NCI-H526 treated with DMSO at 0.1 percent for 48 hours (cell line): ENCODE results near the gene ZNF217.
"Not testable (repeated sequence)": the region's sequence is repeated elsewhere in the genome, so short reads cannot be mapped to it uniquely, and the experiment has no call there.

Source experiments
- DNase-seq: peaks from one replicate; lab custom pipeline; 2025; lab: John Stamatoyannopoulos, UW

The ZNF217 gene

GRCh38 chr20:53527196-53527595 lies 66.4 kb downstream of the ZNF217 start:
- DNase-seq: no peak

GRCh38 chr20:53524589-53525312 lies 68.9 kb downstream of the ZNF217 start:
- DNase-seq: no peak

DNA sequence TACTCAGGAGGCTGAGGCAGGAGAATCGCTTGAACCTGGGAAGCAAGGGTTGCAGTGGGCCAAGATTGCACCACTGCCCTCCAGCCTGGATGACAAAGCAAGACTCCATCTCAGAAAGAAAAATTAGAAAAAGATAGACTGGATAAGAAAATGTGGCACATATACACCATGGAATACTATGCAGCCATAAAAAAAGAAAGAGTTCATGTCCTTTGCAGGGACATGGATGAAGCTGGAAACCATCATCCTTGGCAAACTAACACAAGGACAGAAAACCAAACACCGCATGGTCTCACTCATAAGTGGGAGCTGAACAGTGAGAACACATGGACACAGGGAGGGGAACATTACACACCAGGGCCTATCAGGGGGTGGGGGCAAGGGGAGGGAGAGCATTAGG lies 70.0 kb downstream of the ZNF217 start:
- DNase-seq: not testable (repeated sequence)

GRCh38 chr20:53522696-53523095 lies 70.9 kb downstream of the ZNF217 start:
- DNase-seq: no peak

- DNase-seq: no peak
These were observed 71.6 kb downstream of the ZNF217 start for GRCh38 chr20:53522026-53522425.

- DNase-seq: not testable (repeated sequence)
These were observed 72.2 kb downstream of the ZNF217 start for GRCh38 chr20:53521421-53521820.

GRCh38 chr20:53517146-53517545 lies 76.5 kb downstream of the ZNF217 start:
- no peak for DNase-seq
